ENCODE results near the gene KIAA1217.

Gene KIAA1217

GRCh38 chr10:24536636-24537035, 327.7 kb downstream of the KIAA1217 start:
- no peak overlapping the region for H2AFZ ChIP-seq (ENCODE audit: low read depth, low read length, severe bottlenecking)
- no peak overlapping the region for H3K4me2 ChIP-seq (ENCODE audit: low read depth, low read length, poor library complexity, severe bottlenecking)
- no peak overlapping the region for H3K4me3 ChIP-seq (ENCODE audit: insufficient read depth, low read length, poor library complexity, severe bottlenecking)
- no peaks in the 10 kb centered on the region for H3K9me2 ChIP-seq (replicated peaks; ENCODE audit: insufficient read depth, low read length)
- H3K27me3 ChIP-seq (ENCODE audit: low read length), result no peaks in the 10 kb centered on the region
- TF ChIP-seq, protein P1, sequence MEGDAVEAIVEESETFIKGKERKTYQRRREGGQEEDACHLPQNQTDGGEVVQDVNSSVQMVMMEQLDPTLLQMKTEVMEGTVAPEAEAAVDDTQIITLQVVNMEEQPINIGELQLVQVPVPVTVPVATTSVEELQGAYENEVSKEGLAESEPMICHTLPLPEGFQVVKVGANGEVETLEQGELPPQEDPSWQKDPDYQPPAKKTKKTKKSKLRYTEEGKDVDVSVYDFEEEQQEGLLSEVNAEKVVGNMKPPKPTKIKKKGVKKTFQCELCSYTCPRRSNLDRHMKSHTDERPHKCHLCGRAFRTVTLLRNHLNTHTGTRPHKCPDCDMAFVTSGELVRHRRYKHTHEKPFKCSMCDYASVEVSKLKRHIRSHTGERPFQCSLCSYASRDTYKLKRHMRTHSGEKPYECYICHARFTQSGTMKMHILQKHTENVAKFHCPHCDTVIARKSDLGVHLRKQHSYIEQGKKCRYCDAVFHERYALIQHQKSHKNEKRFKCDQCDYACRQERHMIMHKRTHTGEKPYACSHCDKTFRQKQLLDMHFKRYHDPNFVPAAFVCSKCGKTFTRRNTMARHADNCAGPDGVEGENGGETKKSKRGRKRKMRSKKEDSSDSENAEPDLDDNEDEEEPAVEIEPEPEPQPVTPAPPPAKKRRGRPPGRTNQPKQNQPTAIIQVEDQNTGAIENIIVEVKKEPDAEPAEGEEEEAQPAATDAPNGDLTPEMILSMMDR (IDR thresholded peaks at IDR 0.05; ENCODE audit: insufficient read depth, low read length, poor library complexity, severe bottlenecking), result no peak
- TF ChIP-seq EZH2phosphoT487 (conservative IDR thresholded peaks at IDR 0.05; ENCODE audit: low read length), result no peak
- no peaks in the 10 kb centered on the region for H4K20me1 ChIP-seq (ENCODE audit: low read depth, low read length)
- no peaks in the 10 kb centered on the region for H3F3A ChIP-seq (ENCODE audit: insufficient read depth)
- H3K9me3 ChIP-seq (ENCODE audit: insufficient read depth, low read length), result no peaks in the 10 kb centered on the region
- H3K36me3 ChIP-seq (ENCODE audit: low read length), result no peaks in the 10 kb centered on the region
- no peak overlapping the region for H3K27ac ChIP-seq (ENCODE audit: low read depth, low read length)
- no peaks in the 10 kb centered on the region for H3K79me2 ChIP-seq (ENCODE audit: insufficient read depth, low read length)
- no peak overlapping the region for H3K9ac ChIP-seq (ENCODE audit: low read length)

- Histone ChIP-seq H3K4me2 (ENCODE audit: low read depth, low read length, poor library complexity, severe bottlenecking) (no peak overlapping the region), H3F3A (ENCODE audit: insufficient read depth) (no peaks in the 10 kb centered on the region), H3K79me2 (ENCODE audit: insufficient read depth, low read length) (no peaks in the 10 kb centered on the region), H3K9ac (ENCODE audit: low read length) (no peak overlapping the region), H3K27ac (ENCODE audit: low read depth, low read length) (no peak overlapping the region), H3K9me3 (ENCODE audit: insufficient read depth, low read length) (no peaks in the 10 kb centered on the region), H3K27me3 (ENCODE audit: low read length) (no peaks in the 10 kb centered on the region), H2AFZ (ENCODE audit: low read depth, low read length, severe bottlenecking) (no peak overlapping the region), H3K36me3 (ENCODE audit: low read length) (no peaks in the 10 kb centered on the region), H3K4me3 (ENCODE audit: insufficient read depth, low read length, poor library complexity, severe bottlenecking) (no peak overlapping the region), H3K9me2 (replicated peaks; ENCODE audit: insufficient read depth, low read length) (no peaks in the 10 kb centered on the region), H4K20me1 (ENCODE audit: low read depth, low read length) (no peaks in the 10 kb centered on the region)
- TF ChIP-seq, protein P1 (IDR thresholded peaks at IDR 0.05; ENCODE audit: insufficient read depth, low read length, poor library complexity, severe bottlenecking), result no peak
- no peak for TF ChIP-seq EZH2phosphoT487 (conservative IDR thresholded peaks at IDR 0.05; ENCODE audit: low read length)
These were observed 332.4 kb downstream of the KIAA1217 start for GRCh38 chr10:24541239-24541753.

DNA sequence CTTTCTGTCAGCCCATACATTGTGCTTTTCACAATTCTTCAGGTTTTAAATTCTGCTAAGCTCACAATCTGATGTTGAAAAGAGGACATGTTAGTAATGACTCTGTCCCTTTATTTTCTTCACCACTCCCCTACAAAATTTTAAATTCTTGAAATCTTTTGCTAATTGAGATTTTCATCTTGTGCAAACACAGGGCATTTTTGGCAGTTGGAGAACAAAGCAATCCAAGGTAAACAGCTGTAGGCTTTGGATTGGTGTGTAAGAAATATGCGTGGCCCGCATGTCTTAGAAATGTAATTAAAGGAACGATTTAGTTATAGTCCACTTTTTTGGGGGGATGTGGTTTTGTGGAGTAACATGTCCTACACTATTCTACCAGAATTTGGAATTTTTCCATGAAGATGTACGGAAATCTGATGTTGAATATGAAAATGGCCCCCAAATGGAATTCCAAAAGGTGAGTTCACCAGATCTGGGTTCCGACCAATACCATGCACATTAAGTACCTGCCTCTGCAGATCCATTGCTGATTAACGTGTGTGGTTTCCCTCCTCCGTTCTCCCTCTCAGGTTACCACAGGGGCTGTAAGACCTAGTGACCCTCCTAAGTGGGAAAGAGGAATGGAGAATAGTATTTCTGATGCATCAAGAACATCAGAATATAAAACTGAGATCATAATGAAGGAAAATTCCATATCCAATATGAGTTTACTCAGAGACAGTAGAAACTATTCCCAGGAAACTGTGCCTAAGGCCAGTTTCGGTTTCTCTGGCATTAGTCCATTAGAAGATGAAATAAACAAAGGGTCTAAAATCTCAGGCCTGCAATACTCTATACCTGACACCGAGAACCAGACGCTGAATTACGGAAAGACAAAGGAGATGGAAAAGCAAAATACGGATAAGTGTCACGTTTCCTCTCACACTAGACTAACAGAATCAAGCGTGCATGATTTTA, 333.7 kb downstream of the KIAA1217 start:
- H3K9me3 ChIP-seq (ENCODE audit: insufficient read depth, low read length), result no peaks in the 10 kb centered on the region
- no peak overlapping the region for H3K4me2 ChIP-seq (ENCODE audit: low read depth, low read length, poor library complexity, severe bottlenecking)
- H4K20me1 ChIP-seq (ENCODE audit: low read depth, low read length), result no peaks in the 10 kb centered on the region
- no peaks in the 10 kb centered on the region for H3K27me3 ChIP-seq (ENCODE audit: low read length)
- no peaks in the 10 kb centered on the region for H3K36me3 ChIP-seq (ENCODE audit: low read length)
- no peak overlapping the region for H2AFZ ChIP-seq (ENCODE audit: low read depth, low read length, severe bottlenecking)
- TF ChIP-seq, protein P1 (IDR thresholded peaks at IDR 0.05; ENCODE audit: insufficient read depth, low read length, poor library complexity, severe bottlenecking), result no peak
- TF ChIP-seq EZH2phosphoT487 (conservative IDR thresholded peaks at IDR 0.05; ENCODE audit: low read length), result no peak
- H3K79me2 ChIP-seq (ENCODE audit: insufficient read depth, low read length), result no peaks in the 10 kb centered on the region
- H3K27ac ChIP-seq (ENCODE audit: low read depth, low read length), result no peak overlapping the region
- H3K9me2 ChIP-seq (replicated peaks; ENCODE audit: insufficient read depth, low read length), result no peaks in the 10 kb centered on the region
- H3K9ac ChIP-seq (ENCODE audit: low read length), result no peak overlapping the region
- no peaks in the 10 kb centered on the region for H3F3A ChIP-seq (ENCODE audit: insufficient read depth)
- H3K4me3 ChIP-seq (ENCODE audit: insufficient read depth, low read length, poor library complexity, severe bottlenecking), result no peak overlapping the region
